ENCODE measurements around the gene ZBTB49. TPM values are rescaled to one million over a fixed set of nuclear protein-coding genes. Genes with fewer than 3 reads are reported as not detected.

ZBTB49 gene
- total RNA-seq, 1 experiment from 2014 or later = 2.4 TPM

DNA sequence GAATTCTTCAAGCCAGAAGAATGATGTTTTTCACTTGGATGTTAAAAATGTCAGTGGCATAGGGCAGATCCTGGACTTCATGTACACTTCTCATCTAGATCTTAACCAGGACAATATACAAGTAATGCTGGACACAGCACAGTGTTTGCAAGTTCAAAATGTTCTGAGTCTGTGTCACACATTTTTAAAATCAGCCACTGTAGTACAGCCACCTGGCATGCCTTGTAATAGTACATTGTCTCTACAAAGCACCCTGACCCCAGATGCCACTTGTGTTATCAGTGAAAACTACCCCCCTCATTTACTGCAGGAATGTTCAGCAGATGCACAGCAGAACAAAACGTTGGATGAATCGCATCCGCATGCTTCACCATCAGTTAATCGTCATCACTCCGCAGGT lies 11.9 kb downstream of the ZBTB49 start:
- DNase-seq = no peak
- peaks cover 5% of the 10 kb centered on the region for H3K36me3 ChIP-seq (replicated peaks; ENCODE audit: control insufficient read depth, insufficient read depth, low read length)
- H3K27me3 ChIP-seq (ENCODE audit: control insufficient read depth, insufficient read depth, low read length) = no peaks in the 10 kb centered on the region
- H3K4me3 ChIP-seq (ENCODE audit: insufficient read depth, low read depth, low read length) = no peak overlapping the region

DNA sequence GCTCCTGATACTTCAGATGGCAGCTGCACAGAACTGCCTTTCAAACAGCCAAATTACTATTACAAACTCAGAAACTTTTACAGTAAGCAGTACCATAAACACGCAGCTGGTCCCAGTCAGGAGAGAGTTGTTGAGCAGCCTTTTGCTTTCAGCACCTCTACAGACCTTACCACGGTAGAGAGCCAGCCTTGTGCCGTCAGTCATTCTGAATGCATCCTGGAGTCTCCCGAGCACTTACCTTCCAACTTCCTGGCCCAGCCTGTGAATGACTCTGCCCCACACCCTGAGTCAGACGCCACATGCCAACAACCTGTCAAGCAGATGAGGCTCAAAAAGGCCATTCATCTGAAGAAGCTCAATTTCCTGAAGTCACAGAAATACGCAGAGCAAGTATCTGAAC lies 12.4 kb downstream of the ZBTB49 start:
- H3K27me3 ChIP-seq (ENCODE audit: control insufficient read depth, insufficient read depth, low read length) = no peaks in the 10 kb centered on the region
- no peak overlapping the region for H3K4me3 ChIP-seq (ENCODE audit: insufficient read depth, low read depth, low read length)
- peaks cover 5% of the 10 kb centered on the region for H3K36me3 ChIP-seq (replicated peaks; ENCODE audit: control insufficient read depth, insufficient read depth, low read length)
- DNase-seq = no peak

DNA sequence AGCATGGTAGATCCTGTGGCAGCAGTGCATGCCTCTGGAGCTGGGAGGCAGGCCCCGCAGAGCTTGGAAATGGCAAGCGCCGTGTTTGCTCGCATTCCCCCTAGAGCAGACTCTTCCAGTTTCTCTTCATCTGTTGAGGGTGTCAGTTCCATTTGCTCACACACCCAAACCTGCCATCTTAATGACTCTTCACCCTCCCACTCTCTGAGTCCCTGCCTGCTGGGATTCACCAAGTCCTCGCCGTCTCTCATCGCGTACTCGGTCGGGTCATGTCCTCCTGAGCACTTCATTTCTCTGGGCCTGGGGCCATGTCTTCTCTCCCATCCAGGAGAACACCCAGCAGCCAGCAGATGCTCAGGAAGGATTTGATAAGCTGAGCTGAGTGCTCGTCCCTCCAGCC lies 16.9 kb downstream of the ZBTB49 start:
- peaks cover 5% of the 10 kb centered on the region for H3K36me3 ChIP-seq (replicated peaks; ENCODE audit: control insufficient read depth, insufficient read depth, low read length)
- no peak overlapping the region for H3K4me3 ChIP-seq (ENCODE audit: insufficient read depth, low read depth, low read length)
- no peak for DNase-seq
- H3K27me3 ChIP-seq (ENCODE audit: control insufficient read depth, insufficient read depth, low read length) = no peaks in the 10 kb centered on the region

DNA sequence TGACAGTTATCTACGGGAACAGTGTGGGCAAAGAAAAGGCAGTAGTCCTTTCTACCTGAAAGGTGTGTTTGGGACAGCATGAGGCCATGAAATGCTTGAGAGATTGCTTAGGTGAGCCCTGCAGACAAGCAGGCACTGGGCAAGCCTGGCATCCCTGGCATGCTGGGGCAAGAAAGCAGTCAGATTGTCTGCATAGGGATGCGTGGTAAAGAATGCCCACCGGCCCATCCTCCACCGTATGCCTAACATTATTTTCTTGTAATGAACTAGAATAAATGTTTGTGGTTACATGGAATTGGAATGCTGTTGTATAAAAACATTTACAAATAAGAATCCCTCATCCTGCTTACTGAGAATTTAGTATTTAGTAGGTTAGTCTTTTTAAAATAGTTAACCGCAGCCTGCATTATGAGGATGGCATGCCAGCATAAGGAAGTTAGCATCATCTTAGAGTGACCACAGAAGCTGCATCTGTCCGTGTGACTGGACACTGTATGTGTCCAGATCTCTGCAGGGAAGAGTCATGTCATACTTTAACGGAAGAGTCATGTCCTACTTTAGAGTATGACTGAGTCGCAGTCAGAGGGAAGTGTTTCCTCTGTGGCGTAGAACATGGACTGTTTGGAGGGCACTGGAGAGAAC lies 18.9 kb downstream of the ZBTB49 start:
- Histone ChIP-seq H3K4me3 (ENCODE audit: insufficient read depth, low read depth, low read length) (no peak overlapping the region), H3K27me3 (ENCODE audit: control insufficient read depth, insufficient read depth, low read length) (no peaks in the 10 kb centered on the region), H3K36me3 (replicated peaks; ENCODE audit: control insufficient read depth, insufficient read depth, low read length) (no peaks in the 10 kb centered on the region; the same call in 1 of the 2 replicates)
- DNase-seq = no peak

DNA sequence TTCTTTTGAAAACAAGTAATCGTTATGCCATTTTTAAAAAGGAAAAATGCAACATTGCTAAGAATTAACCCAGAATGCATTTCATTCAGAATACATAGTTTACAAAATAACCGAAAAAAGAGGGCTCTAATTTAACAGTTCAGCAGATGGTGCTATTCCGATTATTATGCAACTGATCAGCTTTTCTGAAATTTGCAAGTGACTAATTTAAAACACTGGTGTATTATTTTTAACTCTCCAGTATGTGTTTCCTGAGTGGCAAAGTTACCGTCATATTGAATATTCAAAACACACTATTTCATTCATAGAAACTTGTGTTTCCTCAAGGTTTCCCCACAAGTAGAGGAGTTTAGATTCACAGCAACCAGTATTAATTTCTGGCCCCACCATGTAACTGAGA lies 21.1 kb downstream of the ZBTB49 start:
- Histone ChIP-seq H3K27me3 (ENCODE audit: control insufficient read depth, insufficient read depth, low read length) (no peaks in the 10 kb centered on the region), H3K4me3 (ENCODE audit: insufficient read depth, low read depth, low read length) (no peak overlapping the region), H3K36me3 (replicated peaks; ENCODE audit: control insufficient read depth, insufficient read depth, low read length) (no peaks in the 10 kb centered on the region; the same call in 1 of the 2 replicates)
- DNase-seq = no peak

DNA sequence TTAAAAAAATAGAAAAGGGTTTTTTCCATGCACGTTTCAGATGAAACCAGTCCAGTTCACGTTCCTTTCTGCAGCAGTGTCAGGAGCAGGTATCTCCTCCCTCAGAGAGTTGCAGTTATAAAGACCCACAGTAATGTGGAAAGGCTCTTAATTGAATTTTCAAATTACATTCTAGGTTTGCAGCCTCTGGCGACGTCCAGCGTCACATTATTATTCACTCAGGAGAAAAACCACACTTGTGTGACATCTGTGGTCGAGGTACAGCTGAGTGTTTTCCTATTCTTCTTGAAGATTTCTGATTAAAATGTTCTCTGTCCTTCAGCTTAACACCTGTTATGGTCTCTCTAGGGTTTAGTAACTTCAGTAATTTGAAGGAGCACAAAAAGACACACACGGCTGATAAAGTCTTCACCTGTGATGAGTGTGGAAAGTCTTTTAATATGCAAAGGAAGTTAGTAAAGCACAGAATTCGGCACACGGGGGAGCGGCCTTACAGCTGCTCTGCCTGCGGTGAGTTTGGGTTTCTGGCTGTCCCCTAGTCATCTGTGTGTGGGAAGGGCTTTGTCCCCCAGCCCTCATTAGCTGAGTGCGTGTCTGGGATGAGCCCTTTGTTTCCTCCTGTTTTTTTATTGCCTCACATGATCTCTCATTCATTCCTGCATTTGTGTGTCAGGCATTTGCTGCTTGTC lies 25.6 kb downstream of the ZBTB49 start:
- no peak for DNase-seq
- Histone ChIP-seq H3K36me3 (replicated peaks; ENCODE audit: control insufficient read depth, insufficient read depth, low read length) (peaks cover under 1% of the 10 kb centered on the region; the same call in 1 of the 2 replicates), H3K4me3 (ENCODE audit: insufficient read depth, low read depth, low read length) (no peak overlapping the region), H3K27me3 (ENCODE audit: control insufficient read depth, insufficient read depth, low read length) (no peaks in the 10 kb centered on the region)

DNA sequence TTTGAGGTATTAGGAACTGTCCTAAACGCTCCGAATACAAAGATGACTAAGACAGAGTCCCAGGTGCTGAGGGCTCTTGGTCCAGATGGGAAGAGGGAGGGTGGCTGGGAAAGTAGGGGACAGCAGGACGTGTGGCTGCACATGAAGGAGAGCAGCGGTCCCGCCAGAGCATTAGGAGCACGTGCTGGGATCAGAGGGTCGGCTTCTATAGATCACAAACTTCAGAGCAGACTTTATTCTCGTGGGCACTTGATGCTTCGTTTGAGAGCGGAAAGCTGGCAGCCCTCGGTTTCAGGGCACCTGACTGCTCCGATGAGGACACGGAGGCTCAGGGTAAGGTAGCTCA lies 26.1 kb downstream of the ZBTB49 start:
- no peak for DNase-seq
- no peaks in the 10 kb centered on the region for H3K27me3 ChIP-seq (ENCODE audit: control insufficient read depth, insufficient read depth, low read length)
- no peak overlapping the region for H3K4me3 ChIP-seq (ENCODE audit: insufficient read depth, low read depth, low read length)
- H3K36me3 ChIP-seq (replicated peaks; ENCODE audit: control insufficient read depth, insufficient read depth, low read length) = peaks cover 2% of the 10 kb centered on the region; the same call in 1 of the 2 replicates

DNA sequence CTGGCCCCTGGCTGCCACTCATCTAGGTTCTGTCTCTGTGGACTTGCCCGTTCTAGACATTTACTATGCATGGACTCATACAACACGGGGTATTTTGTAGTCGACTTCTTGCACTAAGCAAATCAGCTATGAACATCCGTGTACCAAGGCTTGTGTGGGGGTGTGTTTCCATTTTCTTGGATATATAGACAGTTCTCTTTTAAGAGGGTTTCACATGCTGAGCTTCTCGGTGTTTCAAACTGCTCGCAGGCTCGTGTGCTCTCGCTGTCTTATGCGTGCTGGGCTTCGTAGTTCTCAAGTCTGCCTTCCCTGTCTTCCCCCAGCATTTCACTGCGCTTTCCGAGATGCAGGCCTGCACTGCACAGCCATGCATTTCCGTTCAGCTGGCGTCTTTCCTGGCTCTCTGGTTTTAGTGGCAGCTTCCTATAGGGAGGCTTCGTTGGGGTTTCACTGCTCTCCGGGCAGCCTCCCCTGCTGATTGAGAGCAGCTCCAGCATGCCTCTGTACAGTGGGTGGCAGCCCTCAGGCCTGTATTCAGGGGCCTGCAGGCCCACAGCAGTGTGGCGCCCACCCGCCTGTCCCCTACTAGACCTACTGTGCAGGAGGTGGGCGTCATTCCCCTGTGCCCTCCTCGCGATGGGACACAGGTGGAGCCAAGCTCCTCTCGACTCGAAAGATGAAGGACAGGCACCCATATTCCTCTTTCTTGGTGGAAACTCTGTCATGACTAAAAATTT lies 27.6 kb downstream of the ZBTB49 start:
- Histone ChIP-seq H3K36me3 (replicated peaks; ENCODE audit: control insufficient read depth, insufficient read depth, low read length) (peaks cover 4% of the 10 kb centered on the region; the same call in 1 of the 2 replicates), H3K4me3 (ENCODE audit: insufficient read depth, low read depth, low read length) (no peak overlapping the region), H3K27me3 (ENCODE audit: control insufficient read depth, insufficient read depth, low read length) (no peaks in the 10 kb centered on the region)
- DNase-seq = no peak

DNA sequence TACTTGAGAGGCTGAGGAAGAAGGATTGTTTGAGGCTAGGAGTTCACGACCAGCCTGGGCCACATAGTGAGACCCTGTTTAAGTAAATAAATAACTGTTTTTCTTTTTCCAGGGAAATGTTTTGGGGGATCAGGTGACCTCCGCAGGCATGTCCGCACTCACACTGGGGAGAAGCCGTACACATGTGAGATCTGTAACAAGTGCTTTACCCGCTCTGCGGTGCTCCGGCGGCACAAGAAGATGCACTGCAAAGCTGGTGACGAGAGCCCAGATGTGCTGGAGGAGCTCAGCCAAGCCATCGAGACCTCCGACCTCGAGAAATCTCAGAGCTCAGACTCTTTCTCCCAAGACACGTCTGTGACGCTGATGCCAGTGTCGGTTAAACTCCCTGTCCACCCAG lies 30.5 kb downstream of the ZBTB49 start:
- Histone ChIP-seq H3K4me3 (ENCODE audit: insufficient read depth, low read depth, low read length) (no peak overlapping the region), H3K36me3 (replicated peaks; ENCODE audit: control insufficient read depth, insufficient read depth, low read length) (peaks cover 4% of the 10 kb centered on the region; the same call in 1 of the 2 replicates), H3K27me3 (ENCODE audit: control insufficient read depth, insufficient read depth, low read length) (no peaks in the 10 kb centered on the region)
- DNase-seq = no peak

DNA sequence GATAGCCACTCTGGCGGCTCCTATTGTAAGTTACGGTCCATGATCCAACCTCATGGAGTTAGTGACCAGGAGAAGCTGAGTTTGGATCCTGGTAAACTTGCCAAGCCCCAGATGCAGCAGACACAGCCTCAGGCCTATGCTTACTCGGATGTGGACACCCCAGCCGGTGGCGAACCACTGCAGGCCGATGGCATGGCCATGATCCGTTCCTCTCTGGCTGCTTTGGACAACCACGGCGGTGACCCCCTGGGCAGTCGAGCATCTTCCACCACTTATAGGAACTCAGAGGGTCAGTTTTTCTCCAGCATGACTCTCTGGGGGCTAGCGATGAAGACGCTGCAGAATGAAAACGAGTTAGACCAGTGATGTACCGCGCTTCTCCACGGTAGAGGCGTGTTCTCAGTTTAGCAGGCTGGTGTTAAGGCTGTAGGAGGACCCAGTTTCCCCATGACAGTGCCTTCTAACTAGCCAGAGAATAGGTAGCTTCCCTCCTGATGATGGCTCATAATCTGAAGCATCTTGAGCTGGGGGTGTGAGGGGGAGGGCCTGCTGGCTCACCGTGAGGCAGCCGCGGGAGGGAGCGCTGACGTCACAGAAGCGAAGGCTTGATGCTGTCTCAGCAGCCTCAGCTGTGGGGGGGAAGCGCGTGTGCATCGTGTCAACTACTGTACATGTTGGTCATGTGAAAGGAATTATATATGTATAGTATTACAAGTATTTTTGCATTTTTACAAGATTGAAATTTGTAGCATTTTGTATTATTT lies 31.1 kb downstream of the ZBTB49 start:
- Histone ChIP-seq H3K36me3 (replicated peaks; ENCODE audit: control insufficient read depth, insufficient read depth, low read length) (peaks cover 4% of the 10 kb centered on the region; the same call in 1 of the 2 replicates), H3K4me3 (ENCODE audit: insufficient read depth, low read depth, low read length) (no peak overlapping the region), H3K27me3 (ENCODE audit: control insufficient read depth, insufficient read depth, low read length) (no peaks in the 10 kb centered on the region)
- DNase-seq = no peak

DNA sequence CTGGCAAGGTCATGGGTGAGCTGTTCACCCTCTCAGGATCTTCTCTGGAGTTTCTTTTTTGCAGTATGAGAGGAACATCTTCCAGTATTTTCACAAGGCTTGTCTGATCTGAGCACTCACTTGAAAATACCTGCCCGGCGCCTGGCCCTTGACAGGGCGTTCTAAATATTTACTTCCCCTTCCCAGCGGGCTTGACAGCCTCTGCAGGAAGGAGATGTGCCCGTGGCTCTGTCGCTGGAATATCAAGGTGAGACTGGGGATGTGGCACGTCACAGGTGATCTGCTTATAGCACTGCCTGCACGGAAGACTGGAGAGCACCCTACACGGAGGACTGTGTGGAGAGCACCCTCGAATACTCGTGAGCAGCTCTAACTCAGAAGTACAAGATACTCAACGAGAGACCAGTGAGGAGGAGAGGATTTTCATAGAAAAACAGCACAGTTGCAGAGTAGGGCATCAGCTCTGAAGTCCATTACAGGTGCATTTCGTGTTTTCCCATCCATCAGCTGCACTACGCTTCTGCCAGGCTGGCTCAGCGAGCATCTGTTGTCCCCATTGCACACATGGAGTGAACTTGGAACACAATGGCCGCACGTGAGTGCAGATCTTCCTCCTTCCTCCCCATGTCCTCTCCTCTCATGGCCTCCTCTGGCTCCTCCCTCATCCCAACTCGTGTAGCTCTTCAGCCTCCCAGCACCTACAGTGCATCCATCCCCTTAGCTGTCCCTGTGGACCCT lies 32.1 kb downstream of the ZBTB49 start:
- Histone ChIP-seq H3K27me3 (ENCODE audit: control insufficient read depth, insufficient read depth, low read length) (no peaks in the 10 kb centered on the region), H3K36me3 (replicated peaks; ENCODE audit: control insufficient read depth, insufficient read depth, low read length) (peaks cover 4% of the 10 kb centered on the region; the same call in 1 of the 2 replicates), H3K4me3 (ENCODE audit: insufficient read depth, low read depth, low read length) (no peak overlapping the region)
- DNase-seq = no peak

DNA sequence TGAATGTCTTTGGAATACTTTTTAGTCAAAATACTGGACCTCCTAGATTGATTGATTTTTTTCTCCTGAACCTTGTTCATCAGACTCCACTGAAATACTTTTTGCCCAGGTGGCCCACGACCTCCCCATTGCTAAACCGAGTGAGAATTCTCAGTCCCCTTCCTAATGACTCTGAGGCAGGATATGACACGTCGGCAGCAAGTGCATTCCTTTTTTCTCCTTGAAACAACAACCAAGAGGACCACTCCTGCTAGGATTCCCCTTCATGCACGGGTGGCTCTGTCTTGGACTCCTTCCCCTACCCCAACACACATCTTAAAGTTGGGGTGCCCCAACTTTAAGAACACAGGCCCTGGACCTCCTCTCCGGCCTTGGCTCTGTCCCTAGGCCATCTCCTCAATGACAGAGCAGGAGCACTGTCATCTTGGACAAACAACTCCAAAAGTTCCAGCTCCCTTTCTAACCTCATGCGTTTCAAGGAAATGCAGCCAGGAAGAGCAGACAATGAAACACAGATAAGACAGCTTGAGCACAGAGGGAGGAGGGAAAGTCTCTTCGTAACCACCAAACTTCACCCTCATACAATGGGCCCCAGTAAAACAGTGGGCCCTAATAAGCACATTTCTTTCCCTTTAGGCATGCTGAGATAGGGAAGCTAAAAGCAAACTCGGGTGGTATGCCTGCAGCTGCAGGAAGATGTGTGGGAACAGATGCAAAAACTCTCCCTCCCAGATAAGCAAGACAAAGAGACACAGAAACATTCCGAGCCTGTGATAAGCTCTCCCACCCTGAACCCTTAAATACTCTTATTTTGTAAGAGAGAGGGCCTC lies 33.9 kb downstream of the ZBTB49 start:
- Histone ChIP-seq H3K27me3 (ENCODE audit: control insufficient read depth, insufficient read depth, low read length) (no peaks in the 10 kb centered on the region), H3K4me3 (ENCODE audit: insufficient read depth, low read depth, low read length) (no peak overlapping the region), H3K36me3 (replicated peaks; ENCODE audit: control insufficient read depth, insufficient read depth, low read length) (peaks cover 4% of the 10 kb centered on the region; the same call in 1 of the 2 replicates)
- DNase-seq = no peak

DNA sequence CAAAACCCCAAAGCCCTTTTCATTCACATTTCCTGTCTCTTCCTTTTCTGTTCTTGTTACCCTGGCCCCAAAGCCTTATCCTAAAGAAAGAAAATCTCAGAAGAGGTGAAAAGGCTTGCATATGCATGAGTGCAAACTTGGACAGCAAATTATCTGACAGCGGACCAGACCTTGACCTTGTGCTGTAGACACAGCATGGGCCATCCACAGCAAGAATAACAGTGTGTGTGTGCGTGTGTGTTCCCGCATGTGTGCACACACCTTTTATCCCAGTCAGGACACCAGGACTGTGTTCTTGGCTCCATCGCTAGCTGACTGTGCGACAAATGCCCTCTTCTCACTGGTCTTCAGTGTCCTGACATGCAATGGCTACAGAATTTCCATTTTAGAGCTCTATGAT lies 35.3 kb downstream of the ZBTB49 start:
- H3K27me3 ChIP-seq (ENCODE audit: control insufficient read depth, insufficient read depth, low read length) = no peaks in the 10 kb centered on the region
- no peak for DNase-seq
- H3K4me3 ChIP-seq (ENCODE audit: insufficient read depth, low read depth, low read length) = no peak overlapping the region
- peaks cover 4% of the 10 kb centered on the region; the same call in 1 of the 2 replicates for H3K36me3 ChIP-seq (replicated peaks; ENCODE audit: control insufficient read depth, insufficient read depth, low read length)
